ENCODE results near the gene SRSF5. TPM values are rescaled to one million over a fixed set of nuclear protein-coding genes. Genes with fewer than 3 reads are reported as not detected.
A peak's percentile ranks its signal among the peaks of the same experiment; 100 is the strongest.

The SRSF5 gene
- polyA plus RNA-seq, 2 donors: 362 to 481 TPM

GRCh38 chr14:69750495-69750894 lies 16.4 kb upstream of the SRSF5 start:
- Histone ChIP-seq H3K27ac (ENCODE audit: low read depth in 2 of 2, low read length in 1 of 2) (no peak overlapping the region), H3K27me3 (ENCODE audit: control insufficient read depth in 1 of 2, insufficient read depth in 2 of 2, low read length in 2 of 2) (no peaks in the 10 kb centered on the region), H3K4me3 (ENCODE audit: low read depth in 1 of 2, low read length in 2 of 2) (no peak overlapping the region), H3K9me3 (ENCODE audit: control insufficient read depth in 2 of 2, insufficient read depth in 1 of 2, low read depth in 1 of 2, low read length in 1 of 2) (no peaks in the 10 kb centered on the region), H3K36me3 (ENCODE audit: control insufficient read depth in 2 of 2, insufficient read depth in 2 of 2, low read length in 1 of 2) (no peaks in the 10 kb centered on the region), H3K4me1 (ENCODE audit: control insufficient read depth in 2 of 2, insufficient read depth in 2 of 2, low read length in 1 of 2) (no peaks in the 10 kb centered on the region)
- 87 to 96% methylated on average over 2 of the region's 2 CpGs for WGBS, 2 donors

DNA sequence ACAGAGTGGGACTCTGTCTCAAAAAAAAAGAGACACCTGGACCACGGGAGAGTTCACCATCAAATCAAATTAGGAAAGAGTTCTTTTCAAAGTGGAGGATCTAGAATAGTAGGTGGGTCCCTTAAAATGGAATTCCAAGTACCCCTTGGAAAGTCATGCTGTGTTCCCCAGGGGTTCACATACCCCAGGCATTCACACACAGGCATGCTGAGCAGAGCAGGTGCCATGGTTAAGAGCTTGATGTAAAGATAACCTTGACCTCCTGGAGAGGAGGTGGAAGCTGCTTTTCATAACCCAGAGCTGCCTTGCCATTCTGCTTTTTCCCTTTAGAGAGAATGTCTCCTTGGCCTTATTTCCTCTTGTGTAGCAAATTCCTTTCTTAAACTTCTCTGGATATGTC lies 14.2 kb upstream of the SRSF5 start:
- Histone ChIP-seq H3K9me3 (ENCODE audit: control insufficient read depth in 2 of 2, insufficient read depth in 1 of 2, low read depth in 1 of 2, low read length in 1 of 2) (no peaks in the 10 kb centered on the region), H3K36me3 (ENCODE audit: control insufficient read depth in 2 of 2, insufficient read depth in 2 of 2, low read length in 1 of 2) (no peaks in the 10 kb centered on the region), H3K27ac (ENCODE audit: low read depth in 2 of 2, low read length in 1 of 2) (no peak overlapping the region), H3K4me1 (ENCODE audit: control insufficient read depth in 2 of 2, insufficient read depth in 2 of 2, low read length in 1 of 2) (no peaks in the 10 kb centered on the region), H3K4me3 (ENCODE audit: low read depth in 1 of 2, low read length in 2 of 2) (no peak overlapping the region), H3K27me3 (ENCODE audit: control insufficient read depth in 1 of 2, insufficient read depth in 2 of 2, low read length in 2 of 2) (no peaks in the 10 kb centered on the region)
- WGBS, 2 donors: 63 to 70% methylated on average over 1 of the region's 1 CpG

DNA sequence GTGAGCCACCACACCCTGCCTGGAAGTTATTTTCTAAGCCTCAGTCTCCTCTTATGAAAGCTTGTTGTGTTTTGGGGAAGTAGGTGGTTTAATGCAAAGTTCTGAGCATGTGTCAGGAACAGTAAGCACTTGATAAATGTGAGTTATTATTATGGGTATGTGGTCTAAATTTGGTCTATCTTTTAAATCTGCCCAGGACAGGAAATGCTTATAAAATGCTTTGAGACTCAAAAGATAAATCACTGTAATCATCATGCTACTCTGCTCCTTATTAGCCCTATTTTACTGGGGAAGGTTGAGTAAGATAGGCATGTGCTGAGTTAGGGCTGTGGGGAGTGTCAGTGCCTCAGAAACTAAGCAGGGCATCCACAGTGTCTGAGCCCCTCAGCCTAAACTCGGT lies 13.1 kb upstream of the SRSF5 start:
- peaks cover 0 to 1% of the 10 kb centered on the region in 2 donors for H3K4me1 ChIP-seq (ENCODE audit: control insufficient read depth in 2 of 2, insufficient read depth in 2 of 2, low read length in 1 of 2)
- H3K9me3 ChIP-seq (ENCODE audit: control insufficient read depth in 2 of 2, insufficient read depth in 1 of 2, low read depth in 1 of 2, low read length in 1 of 2): no peaks in the 10 kb centered on the region
- no peaks in the 10 kb centered on the region for H3K27me3 ChIP-seq (ENCODE audit: control insufficient read depth in 1 of 2, insufficient read depth in 2 of 2, low read length in 2 of 2)
- WGBS, 2 donors: 88 to 97% methylated on average over 1 of the region's 1 CpG
- no peak overlapping the region for H3K4me3 ChIP-seq (ENCODE audit: low read depth in 1 of 2, low read length in 2 of 2)
- no peaks in the 10 kb centered on the region for H3K36me3 ChIP-seq (ENCODE audit: control insufficient read depth in 2 of 2, insufficient read depth in 2 of 2, low read length in 1 of 2)
- H3K27ac ChIP-seq (ENCODE audit: low read depth in 2 of 2, low read length in 1 of 2): peak overlapping the region in 1 of 2 donors; percentile 9

DNA sequence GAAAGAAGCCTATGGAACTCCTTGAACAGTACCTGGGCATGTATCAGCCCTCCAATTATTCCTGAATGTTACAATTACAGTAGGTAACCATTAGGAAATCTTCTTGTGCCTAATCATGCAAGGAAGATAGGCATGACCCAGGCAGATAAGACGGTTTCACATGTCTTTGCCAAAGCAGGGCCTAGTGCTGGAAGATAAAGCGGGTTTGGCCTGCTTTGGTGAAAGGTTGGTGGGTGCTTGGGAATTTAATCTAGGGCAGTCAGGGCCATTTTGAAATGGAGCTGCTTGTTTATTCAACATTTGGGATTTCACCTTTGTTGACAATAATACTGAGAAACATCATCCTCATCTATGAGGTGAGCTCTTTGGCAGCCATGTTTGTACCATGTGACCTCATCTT lies 12.5 kb upstream of the SRSF5 start:
- Histone ChIP-seq H3K9me3 (ENCODE audit: control insufficient read depth in 2 of 2, insufficient read depth in 1 of 2, low read depth in 1 of 2, low read length in 1 of 2) (no peaks in the 10 kb centered on the region), H3K27me3 (ENCODE audit: control insufficient read depth in 1 of 2, insufficient read depth in 2 of 2, low read length in 2 of 2) (no peaks in the 10 kb centered on the region), H3K27ac (ENCODE audit: low read depth in 2 of 2, low read length in 1 of 2) (no peak overlapping the region), H3K4me1 (ENCODE audit: control insufficient read depth in 2 of 2, insufficient read depth in 2 of 2, low read length in 1 of 2) (peaks cover 0 to 2% of the 10 kb centered on the region in 2 donors), H3K4me3 (ENCODE audit: low read depth in 1 of 2, low read length in 2 of 2) (no peak overlapping the region), H3K36me3 (ENCODE audit: control insufficient read depth in 2 of 2, insufficient read depth in 2 of 2, low read length in 1 of 2) (no peaks in the 10 kb centered on the region)
- 84 to 94% methylated on average over 2 of the region's 2 CpGs for WGBS, 2 donors

GRCh38 chr14:69755296-69755695 lies 11.6 kb upstream of the SRSF5 start:
- Histone ChIP-seq H3K4me1 (ENCODE audit: control insufficient read depth in 2 of 2, insufficient read depth in 2 of 2, low read length in 1 of 2) (peaks cover 0 to 2% of the 10 kb centered on the region in 2 donors), H3K27ac (ENCODE audit: low read depth in 2 of 2, low read length in 1 of 2) (peak overlapping the region; percentile 61 to 77), H3K27me3 (ENCODE audit: control insufficient read depth in 1 of 2, insufficient read depth in 2 of 2, low read length in 2 of 2) (no peaks in the 10 kb centered on the region), H3K9me3 (ENCODE audit: control insufficient read depth in 2 of 2, insufficient read depth in 1 of 2, low read depth in 1 of 2, low read length in 1 of 2) (no peaks in the 10 kb centered on the region), H3K36me3 (ENCODE audit: control insufficient read depth in 2 of 2, insufficient read depth in 2 of 2, low read length in 1 of 2) (no peaks in the 10 kb centered on the region), H3K4me3 (ENCODE audit: low read depth in 1 of 2, low read length in 2 of 2) (no peak overlapping the region)

DNA sequence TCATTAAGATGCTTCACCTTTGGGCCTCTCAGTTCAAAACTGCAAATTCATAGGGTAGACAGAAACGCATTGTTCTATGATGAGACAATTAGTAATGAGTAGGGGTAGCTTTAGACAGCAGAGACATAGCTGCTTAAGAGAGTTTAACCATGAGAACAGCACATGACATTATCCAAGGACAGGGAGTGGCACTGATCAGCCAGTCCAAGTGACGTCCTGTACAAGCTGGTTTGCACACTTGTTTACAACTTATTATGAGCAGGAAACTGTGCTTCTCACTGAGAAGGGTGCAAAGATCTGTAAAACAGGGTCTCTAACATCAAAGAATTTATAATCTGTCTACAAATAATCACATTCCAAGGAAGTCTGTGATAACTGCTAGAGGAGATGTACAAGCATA lies 11.2 kb upstream of the SRSF5 start:
- H3K27ac ChIP-seq (ENCODE audit: low read depth in 2 of 2, low read length in 1 of 2): peak overlapping the region; percentile 61 to 77
- no peaks in the 10 kb centered on the region for H3K9me3 ChIP-seq (ENCODE audit: control insufficient read depth in 2 of 2, insufficient read depth in 1 of 2, low read depth in 1 of 2, low read length in 1 of 2)
- WGBS, 2 donors: 51 to 60% methylated on average over 2 of the region's 2 CpGs

GRCh38 chr14:69756298-69756697 lies 10.6 kb upstream of the SRSF5 start:
- Histone ChIP-seq H3K27me3 (ENCODE audit: control insufficient read depth in 1 of 2, insufficient read depth in 2 of 2, low read length in 2 of 2) (no peaks in the 10 kb centered on the region), H3K36me3 (ENCODE audit: control insufficient read depth in 2 of 2, insufficient read depth in 2 of 2, low read length in 1 of 2) (no peaks in the 10 kb centered on the region), H3K9me3 (ENCODE audit: control insufficient read depth in 2 of 2, insufficient read depth in 1 of 2, low read depth in 1 of 2, low read length in 1 of 2) (no peaks in the 10 kb centered on the region), H3K4me1 (ENCODE audit: control insufficient read depth in 2 of 2, insufficient read depth in 2 of 2, low read length in 1 of 2) (peaks cover 0 to 2% of the 10 kb centered on the region in 2 donors), H3K27ac (ENCODE audit: low read depth in 2 of 2, low read length in 1 of 2) (peak overlapping the region in 1 of 2 donors; percentile 32), H3K4me3 (ENCODE audit: low read depth in 1 of 2, low read length in 2 of 2) (no peak overlapping the region)
- WGBS, 2 donors: 72 to 81% methylated on average over 3 of the region's 3 CpGs

More for the DNA sequence above, 11.2 kb upstream of the SRSF5 start:
- Histone ChIP-seq H3K27me3 (ENCODE audit: control insufficient read depth in 1 of 2, insufficient read depth in 2 of 2, low read length in 2 of 2) (no peaks in the 10 kb centered on the region), H3K4me1 (ENCODE audit: control insufficient read depth in 2 of 2, insufficient read depth in 2 of 2, low read length in 1 of 2) (peaks cover 0 to 2% of the 10 kb centered on the region in 2 donors), H3K36me3 (ENCODE audit: control insufficient read depth in 2 of 2, insufficient read depth in 2 of 2, low read length in 1 of 2) (no peaks in the 10 kb centered on the region), H3K4me3 (ENCODE audit: low read depth in 1 of 2, low read length in 2 of 2) (no peak overlapping the region)

GRCh38 chr14:69760810-69761209 lies 6.1 kb upstream of the SRSF5 start:
- peaks cover 0 to 2% of the 10 kb centered on the region in 2 donors for H3K4me1 ChIP-seq (ENCODE audit: control insufficient read depth in 2 of 2, insufficient read depth in 2 of 2, low read length in 1 of 2)
- no peak overlapping the region for H3K4me3 ChIP-seq (ENCODE audit: low read depth in 1 of 2, low read length in 2 of 2)
- no peaks in the 10 kb centered on the region for H3K27me3 ChIP-seq (ENCODE audit: control insufficient read depth in 1 of 2, insufficient read depth in 2 of 2, low read length in 2 of 2)
- H3K36me3 ChIP-seq (ENCODE audit: control insufficient read depth in 2 of 2, insufficient read depth in 2 of 2, low read length in 1 of 2): no peaks in the 10 kb centered on the region
- H3K27ac ChIP-seq (ENCODE audit: low read depth in 2 of 2, low read length in 1 of 2): no peak overlapping the region
- H3K9me3 ChIP-seq (ENCODE audit: control insufficient read depth in 2 of 2, insufficient read depth in 1 of 2, low read depth in 1 of 2, low read length in 1 of 2): no peaks in the 10 kb centered on the region
- WGBS, 2 donors: 79 to 82% methylated on average over 1 of the region's 1 CpG

- WGBS, 2 donors: 79 to 87% methylated on average over 6 of the region's 6 CpGs
- H3K36me3 ChIP-seq (ENCODE audit: control insufficient read depth in 2 of 2, insufficient read depth in 2 of 2, low read length in 1 of 2): peaks cover 0 to 5% of the 10 kb centered on the region in 2 donors
- H3K4me3 ChIP-seq (ENCODE audit: low read depth in 1 of 2, low read length in 2 of 2): no peak overlapping the region
- H3K9me3 ChIP-seq (ENCODE audit: control insufficient read depth in 2 of 2, insufficient read depth in 1 of 2, low read depth in 1 of 2, low read length in 1 of 2): no peaks in the 10 kb centered on the region
- no peak overlapping the region for H3K27ac ChIP-seq (ENCODE audit: low read depth in 2 of 2, low read length in 1 of 2)
- no peaks in the 10 kb centered on the region for H3K4me1 ChIP-seq (ENCODE audit: control insufficient read depth in 2 of 2, insufficient read depth in 2 of 2, low read length in 1 of 2)
- no peaks in the 10 kb centered on the region for H3K27me3 ChIP-seq (ENCODE audit: control insufficient read depth in 1 of 2, insufficient read depth in 2 of 2, low read length in 2 of 2)
Measured at GRCh38 chr14:69763761-69764510, 3.0 kb upstream of the SRSF5 start.

- peak overlapping the region; percentile 98 to 100 for H3K27ac ChIP-seq (ENCODE audit: low read depth in 2 of 2, low read length in 1 of 2)
- 0 to 1% methylated on average over 52 to 54 of the region's 54 CpGs for WGBS, 2 donors
- no peaks in the 10 kb centered on the region for H3K27me3 ChIP-seq (ENCODE audit: control insufficient read depth in 1 of 2, insufficient read depth in 2 of 2, low read length in 2 of 2)
- H3K9me3 ChIP-seq (ENCODE audit: control insufficient read depth in 2 of 2, insufficient read depth in 1 of 2, low read depth in 1 of 2, low read length in 1 of 2): no peaks in the 10 kb centered on the region
- H3K4me1 ChIP-seq (ENCODE audit: control insufficient read depth in 2 of 2, insufficient read depth in 2 of 2, low read length in 1 of 2): peaks cover 0 to 2% of the 10 kb centered on the region in 2 donors
- H3K4me3 ChIP-seq (ENCODE audit: low read depth in 1 of 2, low read length in 2 of 2): peak overlapping the region; percentile 88 to 98
- H3K36me3 ChIP-seq (ENCODE audit: control insufficient read depth in 2 of 2, insufficient read depth in 2 of 2, low read length in 1 of 2): peaks cover 9 to 13% of the 10 kb centered on the region in 2 donors
Measured at GRCh38 chr14:69767369-69767999, 542 bp downstream of the SRSF5 start.

All from esophagus (tissue), 2 donors.